GM18907 (cell line): ENCODE results near the gene RADIL.
A peak's percentile ranks its signal among the peaks of the same experiment; 100 is the strongest.

Experiments used
- ATAC-seq: cut with Tn5 transposase; IDR thresholded peaks from one replicate; pipeline ENCODE4 v1.9.1; 2021; ENCODE audit warnings: mild to moderate bottlenecking, moderate library complexity; ENCODE audit not compliant: unreplicated experiment

The RADIL gene

DNA sequence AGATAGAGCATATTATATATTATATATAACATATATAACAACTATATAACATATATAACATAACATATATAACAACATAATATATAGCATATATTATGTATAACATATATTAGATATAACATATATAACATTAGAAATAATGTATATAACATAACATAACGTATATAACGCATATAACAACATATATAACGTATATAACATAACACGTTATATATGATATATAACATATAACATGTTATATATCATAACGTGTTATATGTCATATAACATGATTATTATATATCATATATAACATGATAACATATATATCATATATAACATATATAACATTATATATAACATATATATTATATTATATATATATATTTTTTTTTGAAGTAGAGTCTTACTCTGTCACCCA lies 104.4 kb downstream of the RADIL start:
- ATAC-seq: no peak

DNA sequence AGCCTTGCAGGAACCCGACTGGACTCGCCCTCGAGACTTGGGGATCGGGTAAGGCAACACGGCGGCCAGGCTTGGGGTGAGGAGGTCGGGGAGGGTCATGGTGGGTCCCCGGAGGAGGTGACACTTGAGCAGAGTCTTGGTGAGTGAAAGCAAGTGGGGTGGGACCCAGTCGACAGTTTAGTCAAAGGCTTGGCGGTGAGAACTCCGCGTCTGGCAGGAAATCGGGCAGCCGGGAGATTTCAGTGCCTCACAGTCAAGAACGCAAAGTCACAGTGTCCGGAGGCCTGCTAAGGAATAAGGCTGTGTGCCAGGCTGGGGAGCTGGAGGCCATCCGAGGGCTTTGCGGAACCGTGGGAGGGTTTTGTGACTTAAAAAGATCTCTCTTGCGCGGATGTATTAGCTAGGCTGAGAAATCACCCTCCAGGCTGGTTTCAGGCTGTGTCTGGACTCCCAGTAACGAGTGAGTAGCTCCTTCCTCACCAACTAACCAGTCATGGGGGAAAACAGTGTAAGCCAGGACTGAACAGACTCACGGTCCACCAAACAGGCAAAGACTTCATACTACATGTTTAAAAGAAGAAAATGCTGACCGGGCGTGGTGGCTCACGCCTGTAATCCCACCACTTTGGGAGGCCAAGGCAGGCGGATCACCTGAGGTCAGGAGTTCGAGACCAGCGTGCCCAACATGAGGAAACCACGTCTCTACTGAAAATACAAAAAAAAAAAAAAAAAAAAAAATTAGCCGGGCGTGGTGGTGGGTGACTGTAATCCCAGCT lies 107.5 kb downstream of the RADIL start:
- peak; percentile 29 for ATAC-seq

DNA sequence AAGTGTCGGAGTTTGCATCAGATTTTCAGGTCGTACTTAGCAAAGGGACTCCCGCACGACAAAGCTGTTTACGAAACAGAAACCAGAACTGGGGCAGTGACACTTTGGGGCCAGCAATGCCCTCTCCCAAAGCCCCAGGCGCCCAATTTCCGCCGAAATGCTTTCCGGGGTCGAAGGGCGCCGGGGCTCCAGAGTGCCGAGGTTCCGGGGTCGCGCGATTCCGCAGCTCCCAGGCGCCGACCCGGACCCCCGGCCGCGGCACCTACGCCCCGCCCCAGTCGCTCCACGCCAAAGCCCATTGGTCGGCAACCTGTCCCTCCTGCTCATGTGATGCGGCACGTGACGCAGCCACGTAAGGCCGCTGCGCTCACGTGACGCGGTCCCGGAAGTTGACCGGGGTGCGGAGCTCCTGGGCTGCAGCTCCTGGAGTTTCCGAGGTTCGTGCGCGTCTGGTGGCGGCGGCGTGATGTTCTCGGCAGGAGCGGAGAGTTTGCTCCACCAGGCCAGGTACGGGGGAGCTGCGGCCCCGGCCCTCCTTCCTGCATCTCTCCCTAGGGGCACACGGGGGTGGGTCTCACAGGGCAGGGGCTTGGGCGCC lies 108.2 kb downstream of the RADIL start, which contains the start of gene AP5Z1:
Gene AP5Z1, plus strand, starts transcription at position 374 of the 598 bp plus-strand sequence. Its CDS starts 93 bp downstream, at position 467.
- peak; percentile 90 for ATAC-seq

DNA sequence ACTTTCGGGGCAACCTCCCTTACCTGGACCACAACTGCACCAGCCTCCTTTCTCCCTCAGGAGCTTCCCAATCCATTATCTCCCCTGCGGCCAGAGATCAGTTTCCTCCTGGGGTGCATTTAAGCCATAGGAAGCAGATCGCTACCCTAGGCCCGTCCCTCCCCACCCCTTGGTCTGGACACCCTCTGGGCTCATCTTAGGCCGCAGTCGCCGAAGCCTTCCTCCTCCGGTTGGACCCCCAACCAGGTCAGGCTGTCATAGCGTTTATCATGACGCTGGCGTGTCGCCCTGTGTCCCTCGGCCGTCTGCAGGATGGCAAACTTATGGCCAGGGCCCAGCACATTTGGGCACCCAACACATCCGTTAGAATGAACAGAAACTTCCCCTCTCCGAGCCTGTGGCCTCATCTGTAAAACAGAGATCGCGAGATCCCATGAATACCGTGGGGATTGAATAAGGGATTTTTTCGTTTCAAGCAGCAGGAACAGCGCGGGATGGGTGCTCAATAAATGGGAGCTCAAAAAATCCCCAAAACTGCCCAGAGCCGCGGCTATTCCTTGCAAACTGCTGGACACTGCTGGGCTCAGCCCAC lies 108.8 kb downstream of the RADIL start:
- ATAC-seq: peak; percentile 40

DNA sequence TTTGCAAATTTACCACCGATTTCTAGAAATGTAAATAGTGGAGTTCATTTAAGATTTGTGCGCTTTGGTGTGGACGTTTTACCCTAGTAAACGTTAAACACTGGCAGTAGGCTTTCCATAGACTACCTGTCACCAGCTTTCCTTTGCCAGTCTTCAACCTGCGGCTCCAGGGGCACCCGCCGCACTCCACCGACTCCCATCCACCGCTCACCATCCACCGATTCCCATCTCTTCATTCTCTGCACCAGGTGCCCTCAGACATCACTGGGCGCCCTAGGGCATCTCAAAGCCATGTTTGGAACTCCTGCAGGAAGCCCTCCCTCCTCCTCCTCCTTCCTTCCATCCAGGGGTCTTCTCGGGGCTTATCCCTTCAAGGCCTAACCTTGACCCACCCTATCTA lies 109.5 kb downstream of the RADIL start:
- ATAC-seq: no peak

DNA sequence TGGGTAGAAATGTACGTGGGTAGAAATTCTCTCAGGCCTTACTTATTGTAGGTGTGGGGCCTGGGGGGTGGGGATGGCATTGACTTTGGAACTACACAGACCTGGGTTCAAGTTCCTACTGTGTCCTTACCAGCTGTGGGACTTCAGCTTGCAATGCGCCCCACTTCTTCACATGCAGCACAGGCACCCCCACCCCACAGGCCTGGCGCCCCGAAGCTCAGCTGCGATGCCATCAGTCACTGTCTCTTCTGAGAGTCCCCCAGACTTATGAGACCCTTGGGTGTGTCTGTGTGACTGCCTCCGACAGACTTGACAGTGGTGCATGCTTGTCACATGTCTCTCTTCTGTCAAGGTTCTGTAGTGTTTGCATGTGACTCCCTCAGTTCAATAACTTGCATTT lies 111.2 kb downstream of the RADIL start:
- ATAC-seq: no peak

DNA sequence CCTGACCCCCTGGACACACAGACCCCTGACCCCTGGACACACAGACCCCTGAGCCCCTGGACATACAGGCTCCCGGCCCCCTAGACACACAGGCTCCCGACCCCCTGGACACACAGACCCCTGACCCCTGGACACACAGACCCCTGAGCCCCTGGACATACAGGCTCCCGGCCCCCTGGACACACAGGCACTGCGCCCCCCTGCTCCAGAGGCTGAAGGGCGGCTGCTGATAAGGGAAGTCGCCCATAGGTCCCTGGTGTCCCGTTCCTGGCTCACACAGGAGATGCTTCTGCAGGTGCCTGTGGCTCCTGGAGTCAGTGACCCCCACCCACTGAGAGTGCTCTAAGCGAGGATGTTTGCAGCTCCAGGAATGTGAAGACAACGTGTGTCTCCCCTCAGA lies 111.8 kb downstream of the RADIL start:
- ATAC-seq: no peak

DNA sequence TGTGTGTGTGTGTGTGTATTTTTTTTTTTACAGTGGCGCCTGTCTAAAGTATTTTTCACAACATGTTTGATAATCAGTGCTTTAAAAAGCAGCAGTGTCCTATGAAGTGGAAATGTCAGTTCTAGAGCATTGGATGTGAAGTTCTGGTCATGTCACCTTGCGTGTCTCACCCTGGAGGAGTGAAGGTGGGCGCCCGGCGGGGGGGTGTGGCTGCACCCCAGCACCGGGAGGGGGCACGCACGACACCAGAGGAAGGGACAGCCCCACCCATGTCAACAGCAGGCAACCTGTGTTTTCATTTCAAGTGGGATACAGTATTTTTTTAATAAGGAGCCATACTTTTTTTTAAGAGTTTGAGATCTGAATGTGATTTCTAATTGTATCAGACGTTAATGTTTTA lies 112.6 kb downstream of the RADIL start:
- no peak for ATAC-seq

DNA sequence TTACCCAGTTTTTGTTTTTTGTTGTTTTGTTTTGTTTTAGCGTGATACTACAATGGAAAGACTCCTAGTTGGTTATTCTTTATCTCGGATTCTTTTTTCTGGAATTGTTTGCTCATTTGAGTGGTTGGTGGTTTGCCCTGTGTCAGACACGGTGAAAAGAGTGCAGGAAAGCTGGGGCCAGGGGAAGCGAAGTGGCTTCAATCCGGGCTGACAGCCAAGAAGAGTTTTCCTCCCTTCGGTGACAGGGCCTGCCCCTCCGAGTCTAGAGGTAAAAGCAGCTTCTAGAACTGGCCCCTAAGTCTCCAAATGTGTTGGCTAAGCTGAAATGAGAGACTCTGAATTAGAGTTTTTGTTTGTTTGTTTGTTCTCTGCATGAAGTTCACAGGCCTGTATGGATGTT lies 113.8 kb downstream of the RADIL start:
- ATAC-seq: no peak

DNA sequence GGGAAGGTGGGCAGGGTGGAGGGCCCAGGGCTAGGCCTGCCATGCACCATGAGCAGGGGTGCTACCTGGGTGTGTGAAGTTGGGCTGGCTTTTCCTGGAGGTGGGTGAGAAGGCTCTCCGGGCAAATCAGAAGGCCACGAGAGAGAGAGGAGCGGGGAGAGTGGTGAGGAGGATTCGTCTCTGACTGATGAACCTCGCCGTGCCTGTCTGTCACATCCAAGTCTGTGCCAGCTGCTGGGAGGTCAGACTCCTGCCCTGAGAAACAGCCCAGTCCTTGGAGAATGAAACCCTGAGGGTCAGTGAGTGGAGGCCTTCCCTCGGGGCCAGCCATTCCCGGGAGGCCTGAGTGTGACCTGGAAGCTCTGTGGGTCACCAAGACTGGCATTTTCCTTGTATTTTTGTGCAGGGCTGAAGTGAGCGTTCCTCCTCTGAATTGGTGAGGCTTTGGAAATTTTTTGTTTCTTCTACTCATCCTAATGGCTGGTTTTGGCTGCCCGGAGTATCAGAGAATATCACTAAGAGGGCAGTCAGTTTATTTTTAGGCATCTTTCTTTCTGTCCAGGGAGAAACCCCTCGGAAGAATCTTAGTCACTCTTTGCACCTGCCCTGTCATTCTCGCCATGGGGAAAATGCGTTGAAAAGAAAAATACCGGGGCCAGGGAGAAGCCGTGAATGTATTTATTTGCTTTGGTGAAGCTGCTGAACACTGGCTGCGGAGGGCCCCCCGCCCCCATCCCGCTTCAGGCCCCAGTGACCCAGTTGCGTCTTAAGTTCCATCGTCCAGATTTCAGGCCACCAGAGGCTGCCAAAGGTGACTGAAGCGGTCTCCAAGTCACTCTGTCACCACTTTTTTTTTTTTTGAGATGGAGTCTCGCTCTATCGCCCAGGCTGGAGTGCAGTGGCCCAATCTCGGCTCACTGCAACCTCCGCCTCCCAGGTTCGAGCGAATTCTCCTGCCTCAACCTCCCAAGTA lies 114.6 kb downstream of the RADIL start:
- no peak for ATAC-seq

DNA sequence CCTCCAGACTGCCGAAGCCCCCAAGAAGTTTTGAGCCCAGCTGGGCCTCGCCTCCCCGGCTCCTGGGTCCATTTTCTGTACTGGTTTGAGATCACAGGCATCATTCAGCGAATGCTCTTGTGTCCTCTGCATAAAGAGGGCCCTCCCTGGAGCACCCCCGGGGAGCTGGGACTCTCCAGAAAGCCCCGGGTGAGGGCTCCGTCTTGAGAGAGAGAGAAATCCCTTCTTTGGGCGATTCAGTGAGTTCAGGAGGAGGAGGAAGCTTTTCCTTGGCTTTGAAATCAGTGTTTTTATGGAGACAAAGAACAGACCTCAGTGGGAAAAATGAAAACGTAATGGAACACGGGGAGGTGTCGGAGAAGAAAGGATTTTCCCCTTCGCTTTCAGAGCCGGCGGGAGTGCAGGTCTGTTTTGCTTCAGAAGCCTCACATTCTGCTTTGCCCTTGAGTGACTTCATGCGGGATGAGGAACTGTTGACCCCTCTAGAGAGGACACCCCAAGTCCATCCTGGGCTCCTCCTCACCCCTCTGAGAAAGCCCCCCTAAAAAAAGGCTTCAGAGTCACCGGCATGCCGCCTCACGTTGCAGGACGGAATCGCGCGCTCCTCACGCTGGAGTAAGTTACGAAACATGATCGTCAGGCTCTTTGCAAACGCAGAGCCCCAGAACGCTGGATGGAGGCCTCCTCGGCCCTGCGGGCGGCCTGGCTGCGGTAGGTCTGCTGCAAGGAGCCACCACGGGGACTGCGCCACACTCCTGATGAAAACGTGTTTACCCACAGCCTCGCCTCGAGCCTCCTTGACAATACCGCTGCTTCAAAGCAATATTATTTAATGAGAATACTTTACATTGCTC lies 116.6 kb downstream of the RADIL start:
- ATAC-seq: no peak

DNA sequence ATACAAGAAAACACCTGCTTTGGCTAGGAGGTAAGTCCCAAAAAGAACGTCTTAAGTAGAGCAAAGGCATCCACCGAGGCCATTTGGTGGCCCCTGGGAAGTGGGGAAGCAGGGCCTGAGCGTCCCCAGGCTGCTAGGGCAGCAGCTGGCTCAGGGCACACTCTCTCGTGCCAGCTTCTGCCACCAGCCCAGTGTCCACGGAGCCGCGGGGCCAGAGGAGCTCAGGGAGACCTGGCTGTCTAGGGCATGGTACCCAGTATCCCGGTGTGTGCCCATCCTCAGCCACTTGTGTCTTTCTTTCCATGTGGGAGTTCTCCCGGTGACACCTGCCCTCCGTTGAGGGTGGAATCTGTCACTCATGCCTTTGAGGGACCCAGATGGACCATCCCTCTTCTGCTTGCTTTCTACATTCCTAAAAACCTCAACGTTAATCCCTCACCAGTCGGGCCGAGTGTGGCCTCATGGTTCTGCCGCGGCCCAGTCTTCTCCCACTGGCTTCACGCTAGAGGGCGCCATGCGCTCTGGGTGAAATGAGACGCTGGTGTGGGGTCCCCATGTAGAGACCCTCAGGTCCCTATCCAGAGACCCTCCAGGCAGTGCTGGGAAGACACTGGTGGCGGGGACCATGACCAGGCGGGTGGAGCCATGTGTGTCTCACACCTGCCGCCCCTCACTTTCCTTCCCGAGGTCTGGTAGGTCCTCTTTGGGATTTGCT lies 117.6 kb downstream of the RADIL start:
- no peak for ATAC-seq

DNA sequence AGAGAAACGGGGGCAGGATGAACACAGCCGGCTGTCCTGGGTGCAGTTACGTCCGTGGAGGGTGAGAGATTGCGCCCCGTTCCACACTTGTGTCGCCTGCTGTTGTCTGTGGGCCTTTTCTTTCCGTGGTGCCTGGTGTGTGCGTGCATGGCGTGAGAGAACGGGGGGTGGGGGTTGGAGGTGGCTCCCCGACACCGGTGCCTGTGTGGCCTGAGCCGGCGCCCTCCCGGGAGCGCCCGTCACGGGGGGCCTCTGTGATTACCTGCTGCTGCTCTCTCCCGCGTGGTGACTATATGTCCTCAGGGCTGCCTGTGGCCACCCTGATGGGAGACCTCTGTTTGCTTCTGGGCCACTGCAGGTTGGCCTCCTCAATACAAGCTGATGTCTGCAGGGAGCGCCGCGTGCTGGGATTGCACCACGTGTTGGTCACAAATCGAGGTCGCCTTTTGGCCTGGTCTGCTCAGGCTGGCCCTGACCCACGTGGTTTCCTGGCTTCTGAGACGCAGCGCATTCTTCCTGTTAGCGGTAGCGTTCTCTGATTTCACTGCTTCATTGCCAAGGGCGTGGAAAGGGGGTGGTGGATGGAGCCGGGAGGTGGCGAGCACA lies 119.0 kb downstream of the RADIL start:
- ATAC-seq: no peak

DNA sequence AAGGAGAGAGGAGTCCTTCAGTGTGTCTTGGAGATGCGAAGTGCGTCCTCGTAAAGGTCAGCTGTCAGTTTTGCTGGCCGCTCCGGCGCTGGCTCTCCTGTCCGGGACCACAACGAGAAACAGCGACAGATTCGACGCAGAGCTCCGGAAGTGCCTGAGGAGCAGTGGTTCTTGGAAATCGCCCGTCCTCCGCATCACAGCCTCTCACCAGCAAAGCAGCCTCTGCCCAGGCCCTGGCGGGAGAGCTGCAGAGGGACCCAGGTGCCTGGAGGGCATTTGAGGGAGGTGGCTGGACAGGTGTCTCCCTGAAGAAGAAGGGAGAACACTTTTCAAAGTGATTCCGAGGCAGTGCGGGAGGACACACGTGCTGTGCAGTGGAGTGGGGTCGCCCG lies 119.7 kb downstream of the RADIL start:
- ATAC-seq: no peak

DNA sequence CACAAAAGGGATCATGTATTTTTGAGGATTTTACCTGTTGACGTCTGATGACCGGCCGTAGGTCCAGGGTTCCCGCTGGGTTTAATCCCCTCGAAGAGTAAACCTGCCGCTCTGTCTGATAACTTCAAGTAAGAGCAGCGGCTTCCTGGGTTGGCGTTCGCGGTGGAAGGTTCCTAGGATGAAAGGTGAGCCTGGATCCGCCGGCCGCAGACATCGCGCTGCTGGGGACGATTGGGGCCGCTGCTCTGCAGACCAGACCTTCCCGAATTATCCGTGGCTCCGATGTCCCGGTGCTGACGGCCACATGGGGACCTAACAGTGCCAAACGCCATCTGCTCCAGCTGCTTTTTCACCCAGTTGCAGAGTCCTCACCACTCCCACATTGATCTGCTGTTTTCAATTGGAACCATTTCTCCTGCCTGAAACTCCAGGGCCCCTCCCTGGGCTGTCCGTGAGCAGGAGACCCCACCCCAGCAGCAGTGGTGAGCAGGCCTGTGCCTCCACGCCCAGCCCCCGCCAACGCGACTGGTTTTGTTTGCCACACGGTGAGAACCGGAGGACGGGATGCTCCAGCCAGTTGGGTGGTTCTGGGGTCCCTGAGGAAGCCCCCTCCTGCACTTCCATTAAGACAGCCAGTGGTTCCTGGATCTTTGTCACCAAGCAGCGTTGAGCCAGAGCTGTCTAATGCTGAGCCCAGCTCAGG lies 120.3 kb downstream of the RADIL start:
- no peak for ATAC-seq

DNA sequence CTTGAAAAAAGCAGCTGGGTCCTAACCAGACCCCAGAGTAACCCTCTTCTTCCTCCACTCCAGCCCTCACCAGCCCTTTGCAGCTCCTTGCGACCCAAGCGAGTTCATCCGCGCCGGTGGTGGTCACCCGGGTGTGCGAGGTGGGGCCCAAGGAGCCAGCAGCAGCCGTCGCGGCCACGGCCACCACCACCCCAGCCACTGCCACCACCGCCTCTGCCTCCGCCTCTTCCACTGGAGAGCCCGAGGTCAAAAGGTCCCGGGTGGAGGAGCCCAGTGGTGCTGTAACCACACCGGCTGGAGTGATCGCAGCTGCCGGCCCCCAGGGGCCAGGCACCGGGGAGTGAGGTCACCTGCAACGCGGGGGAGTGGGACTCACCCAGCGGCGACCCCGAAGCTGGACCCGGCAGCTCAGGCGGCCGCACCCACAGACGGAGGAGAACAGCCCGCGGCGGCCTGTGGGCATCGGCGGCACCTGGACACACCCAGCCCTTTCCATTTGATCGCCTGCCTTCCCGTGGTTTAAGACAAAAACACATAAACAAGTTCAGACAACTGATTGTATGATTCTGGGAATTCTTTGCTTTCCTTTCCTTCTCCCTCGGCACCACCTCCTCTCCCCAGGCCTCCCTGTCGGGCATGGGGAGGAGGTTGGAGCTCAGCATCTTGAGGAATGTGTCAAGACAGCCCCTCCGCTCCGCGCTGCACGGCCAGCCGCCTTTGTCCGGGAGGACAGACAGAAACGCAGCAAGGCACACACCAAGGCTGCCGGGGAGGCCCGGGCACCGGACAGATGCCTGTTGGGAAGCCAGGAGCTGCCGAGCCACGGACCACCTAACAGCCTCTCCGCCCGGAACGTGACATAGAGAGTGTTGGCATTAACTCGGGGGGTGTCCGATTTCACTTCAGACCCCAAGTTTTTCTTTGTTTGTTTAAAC lies 121.1 kb downstream of the RADIL start:
- no peak for ATAC-seq

DNA sequence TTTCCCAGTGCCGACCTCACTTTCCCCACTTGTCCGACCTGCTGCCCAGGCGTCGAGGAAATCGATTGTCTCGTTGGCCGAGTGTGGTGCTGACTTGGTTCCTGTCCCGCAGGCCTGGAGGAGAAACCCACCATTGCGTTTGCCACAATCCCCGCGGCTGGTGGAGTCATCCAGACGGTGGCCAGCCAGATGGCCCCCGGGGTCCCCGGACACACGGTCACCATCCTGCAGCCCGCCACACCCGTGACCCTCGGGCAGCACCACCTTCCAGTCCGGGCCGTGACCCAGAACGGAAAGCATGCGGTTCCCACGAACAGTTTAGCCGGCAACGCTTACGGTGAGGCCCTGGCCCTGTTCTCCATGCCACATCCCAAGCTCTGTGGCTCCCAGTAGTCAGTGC lies 122.6 kb downstream of the RADIL start:
- no peak for ATAC-seq
